ENCODE results near the gene POLR1B. TPM values are rescaled to one million over a fixed set of nuclear protein-coding genes. Genes with fewer than 3 reads are reported as not detected.
A peak's percentile ranks its signal among the peaks of the same experiment; 100 is the strongest.

Gene POLR1B
- total and polyA plus RNA-seq, 11 donors = 3.3 to 15.5 (median 9.0) TPM

DNA sequence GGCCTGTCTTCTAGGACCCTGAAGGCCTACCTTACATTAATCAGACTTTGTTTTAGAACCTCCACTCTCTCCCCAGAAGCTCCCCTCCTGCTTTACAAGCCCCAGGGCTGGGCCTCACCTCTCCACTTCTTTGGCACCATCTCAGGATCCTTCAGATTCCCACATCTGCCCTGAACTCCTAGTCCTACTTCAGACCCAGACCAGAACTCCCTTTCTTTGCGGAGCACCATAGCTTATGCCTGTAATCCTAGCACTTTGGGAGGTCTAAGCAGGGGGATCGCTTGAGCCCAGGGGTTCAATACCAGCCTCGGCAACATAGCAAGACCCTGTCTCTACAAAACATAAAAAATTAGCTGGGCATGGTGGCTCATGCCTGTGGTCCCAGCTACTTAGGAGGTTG, 43.1 kb downstream of the POLR1B start:
- peaks cover 0 to 37% (median 25%) of the 10 kb centered on the region in 9 donors for H3K36me3 ChIP-seq
- no peaks in the 10 kb centered on the region for H3K27me3 ChIP-seq
- 96 to 100% (median 98%) methylated on average over 3 of the region's 3 CpGs for WGBS, 4 donors
- no peaks in the 10 kb centered on the region for H3K9me3 ChIP-seq
- TF ChIP-seq, protein P1, sequence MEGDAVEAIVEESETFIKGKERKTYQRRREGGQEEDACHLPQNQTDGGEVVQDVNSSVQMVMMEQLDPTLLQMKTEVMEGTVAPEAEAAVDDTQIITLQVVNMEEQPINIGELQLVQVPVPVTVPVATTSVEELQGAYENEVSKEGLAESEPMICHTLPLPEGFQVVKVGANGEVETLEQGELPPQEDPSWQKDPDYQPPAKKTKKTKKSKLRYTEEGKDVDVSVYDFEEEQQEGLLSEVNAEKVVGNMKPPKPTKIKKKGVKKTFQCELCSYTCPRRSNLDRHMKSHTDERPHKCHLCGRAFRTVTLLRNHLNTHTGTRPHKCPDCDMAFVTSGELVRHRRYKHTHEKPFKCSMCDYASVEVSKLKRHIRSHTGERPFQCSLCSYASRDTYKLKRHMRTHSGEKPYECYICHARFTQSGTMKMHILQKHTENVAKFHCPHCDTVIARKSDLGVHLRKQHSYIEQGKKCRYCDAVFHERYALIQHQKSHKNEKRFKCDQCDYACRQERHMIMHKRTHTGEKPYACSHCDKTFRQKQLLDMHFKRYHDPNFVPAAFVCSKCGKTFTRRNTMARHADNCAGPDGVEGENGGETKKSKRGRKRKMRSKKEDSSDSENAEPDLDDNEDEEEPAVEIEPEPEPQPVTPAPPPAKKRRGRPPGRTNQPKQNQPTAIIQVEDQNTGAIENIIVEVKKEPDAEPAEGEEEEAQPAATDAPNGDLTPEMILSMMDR (IDR thresholded peaks at IDR 0.05) = no peak
- TF ChIP-seq POLR2A (IDR thresholded peaks at IDR 0.05) = no peak
- ATAC-seq = no peak
- H3K4me1 ChIP-seq = peaks cover 4 to 37% (median 18%) of the 10 kb centered on the region in 12 donors
- peak overlapping the region in 10 of 12 donors; percentile 59 to 82 (median 69) for H3K4me3 ChIP-seq
- H3K27ac ChIP-seq = peak overlapping the region in 11 of 12 donors; percentile 79 to 97 (median 92)
- DNase-seq = no peak
- intact Hi-C loops (cut with DNase I) = loop anchor here in 4 of 10 donors (2.0 to 10.0 kb wide), 4 partner anchors 105 to 461 kb away; partner anchors contain the start of genes ZC3H6 (in 1 of the 4) and ZC3H8 (in 1 of the 4)

DNA sequence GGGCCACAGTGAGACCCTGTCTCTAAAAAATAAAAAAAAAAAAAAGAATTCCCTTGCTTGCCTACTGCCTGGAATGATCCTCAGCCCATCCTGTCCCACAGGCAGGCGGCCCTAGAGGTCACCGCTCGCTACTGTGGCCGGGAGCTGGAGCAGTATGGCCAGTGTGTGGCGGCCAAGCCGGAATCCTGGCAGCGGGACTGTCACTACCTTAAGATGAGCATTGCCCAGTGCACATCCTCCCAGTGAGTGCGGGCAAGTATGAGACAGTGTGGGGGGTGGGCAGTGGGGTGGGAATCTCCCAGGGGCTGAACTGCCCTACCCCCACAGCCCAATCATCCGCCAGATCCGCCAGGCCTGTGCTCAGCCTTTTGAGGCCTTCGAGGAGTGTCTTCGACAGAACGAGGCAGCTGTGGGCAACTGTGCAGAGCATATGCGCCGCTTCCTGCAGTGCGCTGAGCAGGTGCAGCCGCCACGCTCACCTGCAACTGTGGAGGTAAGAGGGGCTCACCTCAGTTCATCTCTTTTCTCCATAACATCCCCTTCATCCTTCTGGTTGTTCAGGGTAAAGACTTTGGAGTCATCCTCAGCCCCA, 43.7 kb downstream of the POLR1B start:
- Histone ChIP-seq H3K27ac (peak overlapping the region in 1 of 12 donors; percentile 95), H3K4me3 (no peak overlapping the region), H3K36me3 (peaks cover 0 to 43% (median 25%) of the 10 kb centered on the region in 9 donors), H3K9me3 (no peaks in the 10 kb centered on the region), H3K4me1 (peaks cover 4 to 37% (median 18%) of the 10 kb centered on the region in 12 donors), H3K27me3 (no peaks in the 10 kb centered on the region)
- intact Hi-C loops (cut with DNase I) = loop anchor here in 4 of 10 donors (2.0 to 10.0 kb wide), 4 partner anchors 105 to 461 kb away; partner anchors contain the start of genes ZC3H6 (in 1 of the 4) and ZC3H8 (in 1 of the 4)
- TF ChIP-seq, protein P1 (IDR thresholded peaks at IDR 0.05) = no peak
- TF ChIP-seq POLR2A (IDR thresholded peaks at IDR 0.05) = no peak
- DNase-seq (peak in 1 of 5 donors; percentile 32), ATAC-seq (no peak)
- WGBS, 4 donors = 97 to 98% (median 98%) methylated on average over 17 to 18 of the region's 18 CpGs

DNA sequence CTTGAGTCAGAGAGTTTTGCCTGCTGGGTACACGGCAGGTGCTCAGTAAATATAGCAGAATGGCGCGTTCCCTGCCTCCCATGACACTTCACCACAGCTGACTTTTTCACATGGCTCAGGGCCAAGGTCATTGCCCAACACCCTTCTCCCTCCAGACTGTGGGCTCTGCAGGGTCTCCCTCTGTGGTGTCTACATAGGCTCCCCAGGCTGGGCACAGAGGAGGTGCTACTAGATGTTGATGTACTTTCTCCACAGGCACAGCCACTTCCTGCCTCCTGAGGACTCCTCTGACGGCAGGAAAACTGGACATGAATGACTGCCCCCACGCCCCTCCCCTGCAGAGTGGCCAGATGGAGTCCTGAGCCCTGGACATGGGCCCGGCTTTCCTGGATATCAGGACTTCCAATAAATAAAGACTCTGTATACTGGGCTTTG, 46.4 kb downstream of the POLR1B start:
- peaks cover 4 to 22% (median 11%) of the 10 kb centered on the region in 12 donors for H3K4me1 ChIP-seq
- 53 to 57% (median 54%) methylated on average over 3 to 6 of the region's 6 CpGs for WGBS, 4 donors
- ATAC-seq = no peak
- DNase-seq = no peak
- peaks cover 0 to 44% (median 25%) of the 10 kb centered on the region in 9 donors for H3K36me3 ChIP-seq
- H3K9me3 ChIP-seq = no peaks in the 10 kb centered on the region
- intact Hi-C loops (cut with DNase I) = loop anchor here in 3 of 10 donors (10.0 kb wide), 3 partner anchors 314 to 464 kb away; partner anchors contain the start of genes ZC3H6 (in 1 of the 3) and ZC3H8 (in 1 of the 3)
- no peak overlapping the region for H3K4me3 ChIP-seq
- no peak overlapping the region for H3K27ac ChIP-seq
- no peaks in the 10 kb centered on the region for H3K27me3 ChIP-seq
- TF ChIP-seq, protein P1 (IDR thresholded peaks at IDR 0.05) = no peak
- TF ChIP-seq POLR2A (IDR thresholded peaks at IDR 0.05) = no peak

DNA sequence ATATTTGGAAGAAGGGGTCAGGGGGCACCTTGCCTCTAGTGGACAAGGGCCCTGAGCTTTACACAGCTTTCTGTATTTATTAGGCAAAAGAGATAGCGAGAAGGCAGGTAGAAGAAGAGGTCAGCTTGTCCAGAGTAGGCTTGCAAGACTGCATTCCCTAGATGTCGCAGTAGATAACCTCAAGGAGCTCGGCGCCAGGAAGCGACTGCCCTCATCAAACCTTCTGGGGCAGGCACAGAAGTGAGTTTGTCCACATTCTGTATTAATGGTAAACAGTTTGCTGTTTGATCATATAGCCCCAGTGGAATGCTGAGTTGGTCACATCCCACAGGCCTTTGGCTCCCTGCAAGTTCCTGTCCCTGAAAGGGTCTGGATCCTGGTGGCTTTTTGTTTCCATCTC, 49.1 kb downstream of the POLR1B start:
- no peaks in the 10 kb centered on the region for H3K27me3 ChIP-seq
- H3K27ac ChIP-seq = no peak overlapping the region
- intact Hi-C loops (cut with DNase I) = no loop called here
- H3K9me3 ChIP-seq = no peaks in the 10 kb centered on the region
- H3K36me3 ChIP-seq = peaks cover 0 to 39% (median 20%) of the 10 kb centered on the region in 9 donors
- WGBS, 4 donors = 92 to 100% (median 93%) methylated on average over 5 of the region's 5 CpGs
- TF ChIP-seq, protein P1 (IDR thresholded peaks at IDR 0.05) = no peak
- TF ChIP-seq POLR2A (IDR thresholded peaks at IDR 0.05) = no peak
- DNase-seq (no peak), ATAC-seq (no peak)
- no peak overlapping the region for H3K4me3 ChIP-seq
- peaks cover 0 to 8% (median 0%) of the 10 kb centered on the region in 12 donors for H3K4me1 ChIP-seq
